Choroid plexus epithelial cell (primary cell): ENCODE data around the gene SOCS4.

Experiments
- DNase-seq: peaks from one replicate; pipeline ENCODE4 v3.0.0-alpha.2; 2010; ENCODE audit warnings: low read depth
- H3K4me3 ChIP-seq: 2 replicates; pipeline ENCODE4 v1.5.1; 2011; ENCODE audit warnings: low read depth, mild to moderate bottlenecking, control low read depth, low read length, moderate library complexity
- TF ChIP-seq, protein P1 (sequence below): conservative IDR thresholded peaks from 2 replicates; pipeline ENCODE4 v1.5.1; 2011; ENCODE audit warnings: low read depth, mild to moderate bottlenecking, control low read depth, inconsistent platforms, low read length, moderate library complexity

SOCS4 gene

DNA sequence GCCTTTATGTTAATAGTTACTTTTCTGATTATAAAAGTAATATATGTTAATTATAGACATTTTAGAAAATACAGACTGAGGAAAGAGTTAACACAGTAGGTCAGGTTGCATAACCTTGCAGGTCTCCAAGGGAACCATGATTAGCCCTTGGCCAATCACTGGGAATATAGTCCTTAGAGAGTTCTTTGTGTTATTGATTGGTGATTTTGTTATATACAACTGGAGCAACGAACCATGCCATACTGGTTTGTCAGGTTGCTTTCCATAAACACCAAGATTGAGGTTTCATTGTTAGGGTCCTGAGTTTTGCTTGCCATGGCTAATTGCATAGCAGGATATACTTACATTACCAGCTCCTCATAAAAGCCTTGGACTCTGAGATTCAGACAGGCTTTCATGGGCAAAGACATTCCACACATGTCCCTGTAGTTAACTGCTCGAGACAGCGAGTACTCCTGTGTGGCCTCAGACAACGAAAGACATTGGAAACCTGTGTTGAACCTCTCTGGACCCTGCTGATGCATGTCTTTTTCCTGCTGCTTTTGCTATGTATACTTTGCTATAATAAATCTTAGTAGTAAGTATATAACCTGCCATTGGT, 58.1 kb downstream of the SOCS4 start:
- TF ChIP-seq, protein P1, sequence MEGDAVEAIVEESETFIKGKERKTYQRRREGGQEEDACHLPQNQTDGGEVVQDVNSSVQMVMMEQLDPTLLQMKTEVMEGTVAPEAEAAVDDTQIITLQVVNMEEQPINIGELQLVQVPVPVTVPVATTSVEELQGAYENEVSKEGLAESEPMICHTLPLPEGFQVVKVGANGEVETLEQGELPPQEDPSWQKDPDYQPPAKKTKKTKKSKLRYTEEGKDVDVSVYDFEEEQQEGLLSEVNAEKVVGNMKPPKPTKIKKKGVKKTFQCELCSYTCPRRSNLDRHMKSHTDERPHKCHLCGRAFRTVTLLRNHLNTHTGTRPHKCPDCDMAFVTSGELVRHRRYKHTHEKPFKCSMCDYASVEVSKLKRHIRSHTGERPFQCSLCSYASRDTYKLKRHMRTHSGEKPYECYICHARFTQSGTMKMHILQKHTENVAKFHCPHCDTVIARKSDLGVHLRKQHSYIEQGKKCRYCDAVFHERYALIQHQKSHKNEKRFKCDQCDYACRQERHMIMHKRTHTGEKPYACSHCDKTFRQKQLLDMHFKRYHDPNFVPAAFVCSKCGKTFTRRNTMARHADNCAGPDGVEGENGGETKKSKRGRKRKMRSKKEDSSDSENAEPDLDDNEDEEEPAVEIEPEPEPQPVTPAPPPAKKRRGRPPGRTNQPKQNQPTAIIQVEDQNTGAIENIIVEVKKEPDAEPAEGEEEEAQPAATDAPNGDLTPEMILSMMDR, result no peak
- DNase-seq, result no peak
- H3K4me3 ChIP-seq, result no peak overlapping the region

DNA sequence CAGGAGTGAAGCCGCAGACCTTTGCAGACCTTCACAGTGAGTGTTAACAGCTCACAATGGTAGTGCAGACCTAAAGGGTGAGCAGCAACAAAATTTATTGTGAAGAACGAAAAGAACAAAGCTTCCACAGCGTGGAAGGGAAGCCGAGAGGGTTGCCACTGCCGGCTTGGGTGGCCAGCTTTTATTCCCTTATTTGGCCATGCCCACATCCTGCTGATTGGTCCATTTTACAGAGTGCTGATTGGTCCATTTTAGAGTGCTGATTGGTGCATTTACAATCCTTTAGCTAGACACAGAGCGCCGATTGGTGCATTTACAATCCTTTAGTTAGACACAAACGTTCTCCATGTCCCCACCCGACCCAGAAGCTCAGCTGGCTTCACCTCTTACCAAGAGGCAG, 59.9 kb downstream of the SOCS4 start:
- no peak for DNase-seq
- TF ChIP-seq, protein P1, result no peak

DNA sequence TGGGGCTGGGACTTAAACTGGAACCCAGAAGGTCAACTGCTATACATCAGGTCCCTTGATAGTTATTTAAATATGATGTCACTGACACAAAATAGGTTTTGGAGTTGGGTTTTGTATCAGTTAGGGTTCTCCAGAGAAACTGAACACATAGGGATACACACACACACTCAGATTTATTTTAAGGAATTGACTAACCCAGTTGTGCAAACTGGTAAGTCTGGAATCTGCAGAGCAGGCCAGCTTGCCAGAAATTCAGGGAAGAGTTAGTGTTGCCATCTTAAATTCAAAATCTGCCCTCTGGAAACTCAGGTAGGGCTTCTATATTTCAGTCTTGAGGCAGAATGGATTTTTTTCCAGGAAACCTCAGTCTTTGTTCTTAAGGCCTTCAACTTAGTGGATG, 61.3 kb downstream of the SOCS4 start:
- no peak for DNase-seq
- TF ChIP-seq, protein P1, result no peak
- H3K4me3 ChIP-seq, result no peak overlapping the region

More for the DNA sequence above, 59.9 kb downstream of the SOCS4 start:
- H3K4me3 ChIP-seq, result no peak overlapping the region

DNA sequence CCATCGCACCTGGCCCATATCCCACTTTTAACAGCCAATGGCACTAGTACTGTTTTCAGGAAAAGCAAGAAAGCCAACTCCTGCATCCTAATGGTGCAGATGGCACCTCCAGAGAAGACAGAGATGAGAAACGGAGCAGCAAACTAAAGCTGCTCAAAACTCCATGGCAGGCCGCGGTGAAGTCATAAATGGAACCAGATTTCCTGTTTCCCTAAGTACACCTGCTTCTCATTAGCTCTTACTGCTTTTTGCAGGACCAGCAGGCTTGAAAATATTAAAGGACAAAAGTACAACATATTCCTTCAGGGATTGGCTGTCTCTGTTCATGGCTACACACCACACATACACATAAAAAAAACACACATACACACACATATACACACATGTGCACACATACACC, 65.3 kb downstream of the SOCS4 start:
- TF ChIP-seq, protein P1, result no peak
- no peak overlapping the region for H3K4me3 ChIP-seq
- DNase-seq, result no peak

DNA sequence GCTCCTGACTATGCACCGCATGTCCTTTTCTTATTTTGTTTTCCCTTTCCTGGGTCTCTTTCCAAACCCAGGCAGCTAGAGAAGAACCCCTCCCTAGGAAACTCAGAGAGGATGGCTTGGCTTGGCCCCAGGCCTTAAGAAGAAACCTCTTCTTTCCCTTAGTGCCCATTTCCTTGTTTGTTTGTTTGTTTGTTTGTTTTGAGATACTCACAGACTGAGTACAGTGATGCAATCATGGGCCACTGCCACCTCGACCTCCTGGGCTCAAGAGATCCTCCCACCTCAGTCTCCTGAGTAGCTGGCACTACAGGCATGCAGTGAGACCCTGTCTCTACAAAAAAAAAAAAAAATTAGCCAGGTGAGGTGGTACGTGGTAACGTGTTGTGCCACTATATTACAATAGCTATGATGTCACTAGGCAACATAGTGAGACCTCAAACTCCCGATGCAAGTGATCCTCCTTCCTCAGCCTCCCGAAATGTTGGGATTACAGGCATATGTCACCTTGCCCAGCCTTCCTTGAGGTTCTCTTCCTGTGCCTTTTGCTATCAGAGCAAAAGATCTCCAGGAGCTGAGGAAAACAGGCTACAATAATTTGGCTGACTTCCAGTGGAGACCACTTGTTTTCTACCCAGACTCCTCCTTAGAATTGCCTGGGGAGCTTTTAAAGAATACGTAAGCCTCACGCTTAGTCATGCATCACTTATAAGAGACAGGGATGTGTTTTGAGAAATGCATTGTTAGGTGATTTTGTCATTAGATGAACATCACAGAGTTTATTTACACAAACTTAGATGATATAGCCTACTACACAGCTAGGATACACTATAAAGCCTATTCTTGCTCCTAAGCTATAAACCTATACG, 67.5 kb downstream of the SOCS4 start:
- TF ChIP-seq, protein P1, result no peak
- DNase-seq, result peak; percentile 63
- no peak overlapping the region for H3K4me3 ChIP-seq

DNA sequence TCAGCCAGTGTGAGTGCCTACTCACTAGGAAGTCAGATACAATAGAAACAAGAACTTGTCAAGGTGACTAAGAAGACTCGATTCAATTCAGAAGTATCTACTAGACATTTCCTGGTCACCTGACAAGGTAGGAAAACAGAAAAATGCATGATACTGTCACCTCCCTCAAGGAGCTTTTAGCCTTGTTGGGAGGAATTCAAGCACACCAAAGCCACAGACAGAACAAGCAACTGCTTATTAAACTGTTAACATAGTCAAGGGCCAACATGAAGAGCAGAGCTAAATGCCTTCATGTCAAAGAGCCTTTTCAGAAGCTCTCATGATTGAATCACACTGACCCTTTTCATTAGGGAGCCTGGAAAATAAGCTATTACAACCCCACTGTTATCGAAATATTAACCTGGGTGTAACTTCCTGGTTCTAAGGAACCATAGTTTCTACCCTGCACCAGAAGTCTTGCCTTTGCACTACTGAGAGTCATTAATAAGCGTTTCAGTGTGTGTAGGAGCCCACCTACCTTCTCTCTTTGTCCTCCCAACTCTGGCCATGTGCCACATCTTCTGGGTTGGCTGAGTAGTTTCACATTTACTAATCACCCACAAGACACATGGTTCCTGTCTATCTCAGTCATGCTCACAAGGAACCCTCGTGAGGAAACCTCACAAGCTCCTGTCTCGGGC, 71.0 kb downstream of the SOCS4 start:
- TF ChIP-seq, protein P1, result no peak
- no peak overlapping the region for H3K4me3 ChIP-seq
- DNase-seq, result no peak
